Peyer's patch (tissue), 4 donors: ENCODE results near the gene NME4.

Experiments
- POLR2A ChIP-seq, 2 donors: fragments of 450-650 bp; IDR thresholded peaks; one replicate each; pipeline ENCODE4 v1.5.1; 2017; ENCODE audit warnings: antibody characterized with exemption in 2 of 2, mild to moderate bottlenecking in 2 of 2, moderate library complexity in 2 of 2
- TF ChIP-seq, protein P1 (sequence below), 6 experiments: fragments of 450-650 bp in 4 of 6; fragments of 200-600 bp in 2 of 6; sonication (generic) in 1 of 6; IDR thresholded peaks; one replicate each; pipeline ENCODE4 v1.5.1; 2017 to 2019; ENCODE audit warnings: antibody characterized with exemption in 6 of 6, mild to moderate bottlenecking in 3 of 6, moderate library complexity in 1 of 6

DNA sequence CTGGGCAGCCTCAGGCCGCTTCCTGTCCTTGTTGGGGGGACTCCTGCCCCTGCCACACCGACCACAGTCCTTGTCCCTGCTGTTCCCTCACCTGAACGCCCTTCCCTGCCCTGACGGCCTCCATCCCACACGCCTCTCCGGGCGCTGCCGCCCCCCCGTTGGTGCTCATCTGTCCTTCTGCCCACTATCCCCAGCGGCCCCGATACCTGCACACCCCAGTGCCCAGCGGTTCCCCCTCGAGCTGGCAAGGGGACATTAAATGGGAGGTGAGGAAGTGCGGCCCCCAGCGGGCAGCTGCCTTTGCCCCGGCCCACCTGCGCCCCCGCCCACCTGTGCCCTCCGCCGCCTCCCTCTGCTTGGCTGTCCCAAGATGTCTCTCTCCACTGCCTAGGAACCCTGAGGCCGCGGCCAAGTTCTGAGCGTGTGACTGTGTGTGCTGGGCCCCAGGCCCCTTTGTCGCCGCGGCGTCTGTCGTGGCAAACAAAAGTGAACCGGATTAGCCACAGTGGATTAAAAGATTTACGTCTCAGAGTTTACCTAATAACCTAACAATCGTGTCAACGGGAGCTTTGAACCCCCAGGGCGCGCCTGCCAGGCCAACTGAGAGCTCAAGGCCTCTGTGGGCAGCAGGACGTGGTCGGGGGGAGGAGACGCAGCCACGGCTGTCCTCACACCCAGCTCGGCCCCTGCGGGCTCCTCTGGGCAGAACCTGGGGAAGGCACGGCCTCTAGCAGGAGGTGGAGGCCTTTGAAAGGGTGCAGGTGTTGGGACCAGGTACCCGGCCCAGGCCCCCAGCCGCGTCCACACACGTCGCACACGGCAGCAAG is 36.9 kb upstream of the NME4 start:
- TF ChIP-seq, protein P1, sequence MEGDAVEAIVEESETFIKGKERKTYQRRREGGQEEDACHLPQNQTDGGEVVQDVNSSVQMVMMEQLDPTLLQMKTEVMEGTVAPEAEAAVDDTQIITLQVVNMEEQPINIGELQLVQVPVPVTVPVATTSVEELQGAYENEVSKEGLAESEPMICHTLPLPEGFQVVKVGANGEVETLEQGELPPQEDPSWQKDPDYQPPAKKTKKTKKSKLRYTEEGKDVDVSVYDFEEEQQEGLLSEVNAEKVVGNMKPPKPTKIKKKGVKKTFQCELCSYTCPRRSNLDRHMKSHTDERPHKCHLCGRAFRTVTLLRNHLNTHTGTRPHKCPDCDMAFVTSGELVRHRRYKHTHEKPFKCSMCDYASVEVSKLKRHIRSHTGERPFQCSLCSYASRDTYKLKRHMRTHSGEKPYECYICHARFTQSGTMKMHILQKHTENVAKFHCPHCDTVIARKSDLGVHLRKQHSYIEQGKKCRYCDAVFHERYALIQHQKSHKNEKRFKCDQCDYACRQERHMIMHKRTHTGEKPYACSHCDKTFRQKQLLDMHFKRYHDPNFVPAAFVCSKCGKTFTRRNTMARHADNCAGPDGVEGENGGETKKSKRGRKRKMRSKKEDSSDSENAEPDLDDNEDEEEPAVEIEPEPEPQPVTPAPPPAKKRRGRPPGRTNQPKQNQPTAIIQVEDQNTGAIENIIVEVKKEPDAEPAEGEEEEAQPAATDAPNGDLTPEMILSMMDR (IDR thresholded peaks at IDR 0.05): no peak
- no peak for TF ChIP-seq POLR2A (IDR thresholded peaks at IDR 0.05)
